Natural killer cell (primary cell): ENCODE results near the gene ACHE. TPM values are rescaled to one million over a fixed set of nuclear protein-coding genes. Genes with fewer than 3 reads are reported as not detected.

Experiments used
- ATAC-seq, 3 donors: fragments of 150-1000 bp in 2 of 3; fragments of 200-7000 bp in 1 of 3; cut with Tn5 transposase; 1 replicate in 1 of 3; 2 replicates in 2 of 3; pipeline ENCODE4 v1.10.0; 2021; ENCODE audit warnings: mild to moderate bottlenecking in 2 of 3, moderate library complexity in 2 of 3
- DNase-seq, 2 donors: peaks; one replicate each; pipeline versions ENCODE4 v3.0.0 to v3.0.0-alpha.2; 2013 to 2021; ENCODE audit warnings: mixed read lengths in 1 of 2
- H3K27ac ChIP-seq: one replicate; pipeline ENCODE4 v1.5.1; 2013; ENCODE audit warnings: mild to moderate bottlenecking, low read length
- H3K27me3 ChIP-seq: one replicate; pipeline ENCODE4 v1.6.1; 2013; ENCODE audit warnings: low read length; ENCODE audit not compliant: control insufficient read depth, insufficient read depth
- H3K36me3 ChIP-seq: one replicate; pipeline ENCODE4 v1.6.1; 2013; ENCODE audit warnings: low read length; ENCODE audit not compliant: control insufficient read depth, insufficient read depth
- H3K4me1 ChIP-seq: one replicate; pipeline ENCODE4 v1.6.1; 2013; ENCODE audit warnings: low read length; ENCODE audit not compliant: control insufficient read depth, insufficient read depth
- H3K4me3 ChIP-seq: one replicate; pipeline ENCODE4 v1.5.1; 2013; ENCODE audit warnings: low read length
- H3K9me3 ChIP-seq: one replicate; pipeline ENCODE4 v1.6.1; 2013; ENCODE audit warnings: low read length; ENCODE audit not compliant: control insufficient read depth, insufficient read depth
- H3K27ac Mint-ChIP-seq, 2 donors: one replicate each; pipeline ENCODE4 v1.8.0; 2022; ENCODE audit warnings: mild to moderate bottlenecking in 2 of 2, mixed read lengths in 2 of 2, moderate library complexity in 1 of 2
- H3K27me3 Mint-ChIP-seq, 2 donors: one replicate each; pipeline ENCODE4 v1.8.0; 2022; ENCODE audit warnings: low read depth in 2 of 2, mixed read lengths in 2 of 2
- H3K36me3 Mint-ChIP-seq: one replicate; pipeline ENCODE4 v1.8.0; 2022; ENCODE audit warnings: mixed read lengths
- H3K4me1 Mint-ChIP-seq, 2 donors: one replicate each; pipeline ENCODE4 v1.8.0; 2022; ENCODE audit warnings: mixed read lengths in 2 of 2
- H3K4me3 Mint-ChIP-seq: one replicate; pipeline ENCODE4 v1.8.0; 2022; ENCODE audit warnings: mild to moderate bottlenecking, moderate library complexity, mixed read lengths
- H3K9me3 Mint-ChIP-seq, 2 donors: one replicate each; pipeline ENCODE4 v1.8.0; 2022; ENCODE audit warnings: mixed read lengths in 2 of 2
- CTCF ChIP-seq: fragments of 200-600 bp; IDR thresholded peaks from one replicate; pipeline ENCODE4 v1.8.0; 2022; ENCODE audit warnings: antibody characterized with exemption
- WGBS: methylation state at CpG from one replicate; pipeline ENCODE4 v1.1.7; 2013; ENCODE audit warnings: missing lambda C conversion rate; ENCODE audit not compliant: insufficient coverage; 5-methylcytosine and 5-hydroxymethylcytosine counted together
- intact Hi-C: fragments of 100-400 bp; cut with micrococcal nuclease; formaldehyde crosslinking; loops from one replicate; pipeline ENCODE4 v1.14.2; 2022
- total RNA-seq, 4 donors: library from RNA; stranded (reverse); fragments of 120-200 nt in 1 of 4; gene quantifications; one replicate each; pipeline versions ENCODE4 v1.2.3 to v1.2.4, GENCODE V29; 2013 to 2022

Gene ACHE
- total RNA-seq, 3 donors from 2014 or later (not counting 1 experiment from before 2014, with no cell fraction given), result 0.18 to 0.84 (median 0.47) TPM

GRCh38 chr7:100863406-100863950, 32.2 kb downstream of the ACHE start:
- Mint-ChIP-seq H3K4me3 (no peak overlapping the region), H3K36me3 (no peaks in the 10 kb centered on the region), H3K27me3 (peaks cover 0 to 9% of the 10 kb centered on the region in 2 donors), H3K9me3 (no peaks in the 10 kb centered on the region), H3K4me1 (peaks cover 0 to 11% of the 10 kb centered on the region in 2 donors), H3K27ac (no peak overlapping the region)
- H3K36me3 ChIP-seq, result peaks cover 32% of the 10 kb centered on the region
- no peak for ATAC-seq
- 52% methylated on average over 10 of the region's 10 CpGs for WGBS
- H3K4me1 ChIP-seq, result peaks cover 20% of the 10 kb centered on the region
- H3K4me3 ChIP-seq, result no peak overlapping the region
- no peak overlapping the region for H3K27ac ChIP-seq
- no peak for DNase-seq
- intact Hi-C loops, result no loop called here
- H3K27me3 ChIP-seq, result peaks cover 9% of the 10 kb centered on the region
- no peak for TF ChIP-seq CTCF
- H3K9me3 ChIP-seq, result no peaks in the 10 kb centered on the region

GRCh38 chr7:100861616-100861985, 34.1 kb downstream of the ACHE start:
- no peak for ATAC-seq
- no peak for TF ChIP-seq CTCF
- H3K36me3 Mint-ChIP-seq, result no peaks in the 10 kb centered on the region

GRCh38 chr7:100860702-100861615, 34.7 kb downstream of the ACHE start:
- H3K4me3 ChIP-seq, result no peak overlapping the region
- peaks cover 6% of the 10 kb centered on the region for H3K4me1 ChIP-seq
- Mint-ChIP-seq H3K4me1 (peaks cover 0 to 4% of the 10 kb centered on the region in 2 donors), H3K36me3 (no peaks in the 10 kb centered on the region), H3K4me3 (no peak overlapping the region), H3K27me3 (no peaks in the 10 kb centered on the region), H3K27ac (no peak overlapping the region), H3K9me3 (no peaks in the 10 kb centered on the region)
- DNase-seq, result no peak
- no peak for TF ChIP-seq CTCF
- intact Hi-C loops, result no loop called here
- ATAC-seq, result no peak
- H3K27me3 ChIP-seq, result no peaks in the 10 kb centered on the region
- H3K36me3 ChIP-seq, result peaks cover 37% of the 10 kb centered on the region
- no peak overlapping the region for H3K27ac ChIP-seq
- WGBS, result 96% methylated on average over 18 of the region's 18 CpGs
- H3K9me3 ChIP-seq, result no peaks in the 10 kb centered on the region

More at GRCh38 chr7:100861616-100861985, 34.1 kb downstream of the ACHE start:
- H3K27me3 Mint-ChIP-seq, result peaks cover 0 to 3% of the 10 kb centered on the region in 2 donors
- Histone ChIP-seq H3K4me1 (peaks cover 10% of the 10 kb centered on the region), H3K4me3 (no peak overlapping the region), H3K9me3 (no peaks in the 10 kb centered on the region), H3K27me3 (no peaks in the 10 kb centered on the region), H3K27ac (no peak overlapping the region), H3K36me3 (peaks cover 37% of the 10 kb centered on the region)
- H3K4me3 Mint-ChIP-seq, result no peak overlapping the region
- peaks cover 0 to 8% of the 10 kb centered on the region in 2 donors for H3K4me1 Mint-ChIP-seq
- intact Hi-C loops, result no loop called here
- peak in 1 of 2 donors; percentile 2 for DNase-seq
- H3K27ac Mint-ChIP-seq, result no peak overlapping the region
- 96% methylated on average over 14 of the region's 14 CpGs for WGBS
- H3K9me3 Mint-ChIP-seq, result no peaks in the 10 kb centered on the region
